ENCODE measurements around the gene PDE8A. TPM values are rescaled to one million over a fixed set of nuclear protein-coding genes. Genes with fewer than 3 reads are reported as not detected.
"Not testable (repeated sequence)": the region's sequence is repeated elsewhere in the genome, so short reads cannot be mapped to it uniquely, and the experiment has no call there.

PDE8A gene
- polyA plus RNA-seq, 1 donor: 25.4 TPM

DNA sequence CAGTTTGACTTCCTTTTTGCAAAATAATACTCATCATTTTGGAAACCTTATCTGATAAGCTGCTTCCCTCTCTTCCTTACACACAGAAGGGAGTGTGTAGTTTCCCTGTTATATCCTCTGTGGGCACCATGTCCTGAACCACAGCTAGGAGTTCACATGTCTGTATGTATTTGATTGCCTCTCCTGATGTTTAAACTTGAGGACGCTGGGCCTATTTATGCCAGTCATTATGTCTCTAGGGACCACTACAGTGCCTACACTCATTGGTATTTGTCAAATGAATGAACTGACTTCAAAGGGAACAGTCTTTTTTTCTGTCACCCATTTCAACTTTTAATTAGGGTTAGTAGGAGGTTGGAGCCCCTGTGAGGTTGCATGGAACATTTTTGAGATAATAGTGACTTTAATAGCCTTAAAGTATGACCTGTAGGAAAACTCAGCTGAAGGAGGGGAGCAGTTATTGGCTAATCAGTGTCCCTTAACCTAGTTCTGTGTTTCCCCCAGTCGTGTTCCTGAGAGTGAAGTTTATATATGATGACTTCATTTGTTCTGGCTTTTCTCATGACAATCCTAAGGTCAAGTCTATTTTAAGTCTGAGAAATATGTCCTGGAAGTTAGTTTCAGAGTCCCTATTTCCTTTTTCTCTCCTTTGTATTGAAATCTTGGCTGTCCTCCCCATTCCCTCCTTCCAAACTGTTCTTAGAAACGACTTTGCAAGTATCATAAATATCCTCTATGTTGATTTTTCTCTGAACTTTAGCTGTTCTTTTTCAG, 28.9 kb downstream of the PDE8A start:
- peak; percentile 67 for DNase-seq

DNA sequence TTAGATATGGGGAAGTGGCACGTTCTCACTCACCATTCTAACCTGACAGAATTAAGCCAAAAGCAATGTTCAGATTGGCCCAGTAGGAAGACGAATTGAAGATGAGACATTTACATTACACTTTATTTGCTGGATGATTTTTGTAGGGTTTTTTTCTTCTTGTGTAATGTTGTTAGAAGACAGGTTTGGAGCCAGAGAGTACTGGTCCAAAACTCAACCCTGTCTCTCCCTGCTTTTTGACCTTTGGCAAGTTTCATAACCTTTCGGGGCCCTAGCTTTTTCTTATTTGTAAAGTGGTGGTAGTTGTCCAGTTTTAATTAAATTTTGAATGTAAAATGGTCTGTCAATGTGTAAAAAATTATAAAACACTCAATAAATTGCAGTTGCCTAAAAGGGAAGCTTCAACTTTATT, 29.5 kb downstream of the PDE8A start:
- no peak for DNase-seq

DNA sequence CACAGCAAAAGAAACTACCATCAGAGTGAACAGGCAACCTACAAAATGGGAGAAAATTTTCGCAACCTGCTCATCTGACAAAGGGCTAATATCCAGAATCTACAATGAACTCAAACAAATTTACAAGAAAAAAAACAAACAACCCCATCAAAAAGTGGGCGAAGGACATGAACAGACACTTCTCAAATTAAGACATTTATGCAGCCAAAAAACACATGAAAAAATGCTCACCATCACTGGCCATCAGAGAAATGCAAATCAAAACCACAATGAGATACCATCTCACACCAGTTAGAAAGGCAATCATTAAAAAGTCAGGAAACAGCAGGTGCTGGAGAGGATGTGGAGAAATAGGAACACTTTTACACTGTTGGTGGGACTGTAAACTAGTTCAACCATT, 30.1 kb downstream of the PDE8A start:
- not testable (repeated sequence) for DNase-seq

DNA sequence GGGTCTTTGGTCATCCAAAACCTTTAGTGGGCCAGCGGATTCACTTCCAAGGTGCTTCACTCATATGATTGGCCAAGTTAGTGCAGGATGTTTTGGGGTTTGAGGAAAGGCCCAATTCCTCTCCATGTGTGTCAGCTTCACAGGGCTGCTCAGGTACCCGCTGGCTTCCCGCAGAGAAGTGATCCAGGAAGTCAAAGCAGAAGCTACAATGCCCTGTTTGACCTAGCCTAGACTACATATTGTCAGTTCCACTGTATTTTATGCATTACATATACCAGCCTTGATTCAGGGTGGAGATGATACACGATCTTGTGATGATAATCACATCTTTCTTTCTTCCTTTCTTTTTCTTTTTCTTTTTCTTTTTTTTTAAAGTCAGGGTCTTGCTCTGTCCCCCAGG, 32.1 kb downstream of the PDE8A start:
- no peak for DNase-seq

DNA sequence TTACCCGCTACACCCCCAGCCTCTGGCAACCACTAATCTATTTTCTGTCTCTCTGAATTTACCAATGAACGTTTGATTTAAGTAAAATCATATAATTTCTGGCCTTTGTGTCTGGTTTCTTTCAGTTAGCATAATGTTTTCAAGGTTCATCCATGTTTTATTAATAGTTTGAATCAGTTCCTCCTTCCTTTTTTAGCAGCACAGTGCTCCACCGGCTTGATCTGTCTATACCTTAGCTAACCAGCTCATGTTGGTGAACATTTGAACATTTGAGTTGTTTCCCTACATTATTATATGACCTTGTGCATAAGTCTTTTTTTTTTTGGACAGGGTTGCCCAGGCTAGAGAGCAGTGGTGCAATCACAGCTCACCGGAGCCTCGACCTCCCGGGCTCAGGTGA, 33.3 kb downstream of the PDE8A start:
- DNase-seq: no peak

DNA sequence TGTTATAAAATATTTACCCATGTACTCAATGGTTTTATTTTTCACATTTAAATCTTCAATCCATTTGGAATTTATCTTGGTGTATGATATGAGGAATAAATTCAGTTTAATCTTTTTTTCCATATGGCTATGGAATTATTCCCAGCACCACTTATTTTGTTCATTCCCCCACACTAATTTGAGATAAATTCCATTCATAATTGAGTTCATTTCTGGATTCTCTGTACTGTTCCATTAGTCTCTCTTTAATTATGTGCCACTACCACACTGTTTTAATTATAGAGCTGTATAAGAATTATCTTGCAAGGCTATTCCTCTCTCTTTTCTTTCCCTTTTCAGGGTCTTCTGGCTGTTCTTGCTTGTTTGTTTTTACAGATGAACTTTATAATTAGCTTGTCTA, 34.6 kb downstream of the PDE8A start:
- DNase-seq: no peak

DNA sequence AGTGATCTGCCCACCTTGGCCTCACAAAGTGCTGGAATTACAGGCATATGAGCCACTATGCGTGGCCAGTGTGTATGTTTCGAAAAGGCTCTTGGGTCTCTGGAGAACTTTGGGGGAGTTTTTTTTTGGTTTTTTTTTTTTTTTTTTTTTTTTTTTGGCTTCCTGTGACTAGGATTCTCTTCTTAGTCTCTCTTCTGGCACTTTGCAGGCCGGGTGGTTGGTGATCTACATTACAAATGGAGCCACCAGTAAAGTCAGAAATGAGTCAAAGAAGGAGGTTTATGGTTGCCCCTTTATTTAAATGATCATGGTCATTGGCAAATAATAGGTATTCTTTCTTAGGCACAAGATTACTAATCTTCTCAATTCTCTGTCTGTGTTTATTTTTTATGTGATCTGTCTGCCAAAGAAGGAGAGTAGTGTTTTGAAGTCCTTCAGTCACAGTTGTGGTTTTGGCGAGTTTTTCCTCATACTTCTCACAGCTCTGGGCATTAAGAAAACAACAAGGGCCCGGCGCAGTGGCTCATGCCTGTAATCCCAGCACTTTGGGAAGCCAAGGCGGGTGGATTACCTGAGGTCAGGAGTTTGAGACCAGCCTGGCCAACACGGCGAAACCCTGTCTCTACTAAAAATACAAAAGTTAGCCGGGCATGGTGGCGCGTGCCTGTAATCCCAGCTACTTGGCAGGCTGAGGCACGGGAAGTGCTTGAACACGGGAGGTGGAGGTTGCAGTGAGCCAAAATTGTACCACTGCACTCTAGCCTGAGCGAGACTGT, 38.3 kb downstream of the PDE8A start:
- no peak for DNase-seq

DNA sequence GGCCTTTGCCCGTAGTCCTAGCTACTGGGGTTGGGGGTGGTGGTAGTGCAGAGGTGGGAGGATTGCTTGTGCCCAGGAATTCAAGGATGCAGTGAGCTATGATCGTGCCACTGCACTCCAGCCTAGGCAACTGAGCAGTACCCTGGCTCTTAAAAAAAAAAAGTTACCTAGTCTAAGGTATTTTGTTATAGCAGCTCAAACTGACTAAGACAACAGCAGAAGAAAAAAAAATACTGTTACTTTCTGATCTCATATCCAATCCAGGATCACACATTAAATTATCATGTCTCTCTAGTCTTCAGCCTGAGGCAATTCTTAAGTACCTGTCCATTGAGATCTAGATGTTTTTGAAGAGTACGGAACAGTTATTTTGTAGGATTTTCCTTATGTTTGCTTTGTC, 39.8 kb downstream of the PDE8A start:
- no peak for DNase-seq

DNA sequence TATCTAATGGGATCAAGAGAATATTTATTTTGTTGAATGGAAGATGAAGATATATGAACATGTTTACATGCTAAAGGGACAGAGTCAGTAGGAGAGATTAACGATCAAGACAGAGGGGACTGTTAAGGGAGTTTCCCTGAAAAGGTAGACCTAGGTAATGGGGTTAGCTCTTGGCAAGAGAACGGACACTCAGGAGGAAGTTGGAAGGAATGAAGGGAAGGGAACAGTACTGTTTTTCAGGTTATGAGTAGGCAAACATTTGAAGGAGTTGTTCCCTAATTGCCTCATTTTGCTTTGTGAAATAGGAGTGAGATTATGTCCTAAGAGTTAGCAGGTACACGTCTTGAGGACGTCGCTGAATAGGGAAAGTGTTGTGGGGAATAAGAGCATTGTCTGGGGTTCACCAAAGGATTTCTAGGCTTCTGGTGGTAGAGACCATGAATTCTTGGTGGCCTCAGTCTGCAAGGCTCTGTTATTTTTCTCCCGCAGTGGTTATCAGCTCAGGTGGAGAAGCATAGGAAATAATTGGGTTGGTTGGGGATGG, 41.3 kb downstream of the PDE8A start:
- DNase-seq: no peak

DNA sequence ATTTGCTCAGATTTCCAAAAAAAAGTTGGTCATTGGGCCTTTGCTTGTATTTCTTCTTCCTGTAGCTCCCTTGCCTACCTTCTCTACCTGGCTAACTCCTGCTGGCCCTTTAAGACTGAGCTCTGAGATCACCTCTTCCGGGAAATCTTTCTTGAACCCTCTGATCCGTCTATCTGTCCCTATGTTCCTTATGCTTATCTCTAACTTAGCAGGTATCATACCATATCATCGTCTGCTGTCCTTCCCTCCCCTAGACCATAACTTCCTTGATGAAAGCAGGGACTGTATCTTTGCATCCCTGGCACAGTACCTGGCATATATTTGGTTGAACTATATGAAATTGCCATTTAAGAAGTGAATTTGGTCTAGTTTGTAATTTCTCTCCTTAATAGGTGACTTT, 42.3 kb downstream of the PDE8A start:
- DNase-seq: no peak

DNA sequence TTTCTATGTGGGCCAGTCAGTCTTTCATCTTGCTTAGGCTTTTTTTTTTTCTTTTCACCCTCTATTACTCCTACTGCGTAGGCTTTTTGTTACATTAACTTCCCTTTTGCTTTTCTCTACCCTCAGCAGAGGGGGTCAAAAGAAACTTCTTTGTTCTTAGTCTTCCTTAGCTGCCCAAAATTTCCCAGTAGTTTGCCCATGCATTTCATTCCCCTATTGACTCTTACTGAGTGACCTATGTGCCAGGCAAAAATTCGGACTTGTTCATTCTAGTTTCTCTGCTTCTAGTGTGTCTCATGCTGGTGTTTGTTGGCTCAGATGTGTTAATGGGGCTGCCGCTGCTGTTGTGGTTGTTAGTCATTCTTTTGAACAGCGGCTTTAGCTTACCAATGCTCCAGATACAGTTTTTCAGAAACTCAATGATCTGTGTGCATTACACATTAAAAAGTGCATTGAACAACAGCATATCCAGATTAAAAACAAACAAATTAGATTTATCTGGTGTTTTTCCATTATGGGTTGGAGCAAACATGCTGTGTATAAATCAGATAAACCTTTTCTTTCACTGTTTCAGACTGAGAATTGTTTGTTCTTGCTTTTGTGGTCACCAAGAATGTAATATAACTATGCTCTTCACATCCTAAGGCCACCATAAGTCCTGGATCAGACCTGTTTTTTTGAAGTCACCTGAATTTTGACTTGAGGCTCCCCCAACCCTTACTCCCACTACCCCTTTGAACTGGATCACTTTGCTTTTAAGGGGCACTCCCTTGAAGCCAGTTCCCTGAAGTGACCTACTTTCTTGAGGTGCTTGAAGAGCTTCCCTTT, 43.1 kb downstream of the PDE8A start:
- DNase-seq: no peak

DNA sequence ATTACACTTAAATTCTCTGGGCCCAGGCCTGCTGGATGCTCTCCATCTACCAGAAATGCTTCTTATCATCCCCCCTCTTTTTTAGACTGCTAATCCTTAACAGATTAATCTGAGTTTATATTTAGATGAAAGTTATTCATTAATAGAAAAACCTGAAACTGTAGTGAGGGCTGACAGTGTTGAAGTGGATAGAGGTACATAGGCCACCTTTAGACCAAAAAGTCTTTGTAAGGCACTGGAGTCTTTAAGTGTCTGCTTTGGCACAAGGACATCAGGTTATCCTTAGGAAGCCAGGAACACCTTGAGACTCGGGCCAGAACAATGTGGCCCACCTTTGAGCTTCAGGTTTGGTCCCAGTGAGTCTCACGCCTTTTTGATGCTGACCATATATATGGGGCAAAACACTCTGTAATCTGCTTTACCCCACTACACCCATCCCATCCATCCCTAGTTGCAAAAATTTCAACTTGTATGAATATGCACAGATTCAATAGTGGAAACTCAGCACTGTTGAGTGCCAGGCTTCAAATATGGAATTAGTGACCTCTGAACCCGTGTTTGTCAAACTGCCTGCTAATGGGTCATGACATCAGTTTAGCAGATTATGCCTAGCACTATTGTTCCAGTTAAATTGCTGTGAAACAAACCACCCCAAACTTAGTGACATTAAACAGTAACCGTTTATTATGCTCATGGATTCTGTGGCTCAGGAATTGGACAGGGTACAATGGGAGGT, 44.0 kb downstream of the PDE8A start:
- no peak for DNase-seq

DNA sequence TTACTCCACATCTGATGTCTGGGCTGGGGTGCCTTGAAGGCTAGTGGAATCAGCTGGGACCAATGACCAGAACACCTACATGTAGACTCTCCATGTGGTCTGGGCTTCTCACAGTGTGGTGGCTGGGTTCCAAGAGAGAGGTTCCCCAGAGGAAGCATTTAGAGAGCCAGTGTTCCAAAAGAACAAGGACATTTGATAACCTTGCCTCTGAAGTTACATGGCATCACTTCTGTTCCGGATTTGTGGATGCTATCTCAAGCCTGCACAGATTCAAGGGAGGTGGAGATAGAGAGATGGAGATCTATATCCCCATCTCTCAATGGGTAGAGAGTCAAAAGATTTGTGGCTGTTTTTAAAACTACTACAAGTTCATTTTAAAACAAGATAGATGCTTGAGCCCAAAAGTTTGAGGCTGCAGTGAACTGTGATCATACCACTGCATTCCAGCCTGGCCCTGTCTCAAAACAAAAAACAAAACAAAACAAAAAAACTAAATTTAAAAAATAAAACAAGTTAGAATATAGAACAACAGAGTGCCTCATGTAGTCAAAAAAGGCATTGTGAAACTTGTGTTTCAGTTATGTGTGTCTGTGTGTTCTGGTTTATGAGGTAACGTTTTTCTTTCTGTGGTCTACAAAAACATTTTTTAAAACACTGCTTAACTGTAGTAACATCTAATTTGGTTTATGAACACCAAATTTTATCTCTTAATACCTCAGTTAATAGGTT, 44.8 kb downstream of the PDE8A start:
- no peak for DNase-seq

DNA sequence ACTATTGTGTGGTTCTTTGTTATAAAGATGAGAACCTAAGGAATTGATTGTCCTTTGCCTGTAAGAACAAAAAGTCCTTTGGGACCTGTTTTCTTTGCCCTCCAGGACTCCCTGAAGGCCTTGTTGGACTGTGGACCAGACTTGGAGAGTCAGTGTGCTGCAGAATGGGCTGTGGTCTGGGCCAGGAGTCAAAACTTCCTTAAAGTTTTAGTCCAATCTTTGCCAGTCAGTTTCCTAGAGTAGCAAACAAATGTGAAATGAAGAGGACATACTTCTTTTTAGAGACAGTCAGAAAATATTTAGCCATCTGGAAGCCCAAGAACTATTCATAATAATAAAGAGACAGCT, 45.4 kb downstream of the PDE8A start:
- no peak for DNase-seq

DNA sequence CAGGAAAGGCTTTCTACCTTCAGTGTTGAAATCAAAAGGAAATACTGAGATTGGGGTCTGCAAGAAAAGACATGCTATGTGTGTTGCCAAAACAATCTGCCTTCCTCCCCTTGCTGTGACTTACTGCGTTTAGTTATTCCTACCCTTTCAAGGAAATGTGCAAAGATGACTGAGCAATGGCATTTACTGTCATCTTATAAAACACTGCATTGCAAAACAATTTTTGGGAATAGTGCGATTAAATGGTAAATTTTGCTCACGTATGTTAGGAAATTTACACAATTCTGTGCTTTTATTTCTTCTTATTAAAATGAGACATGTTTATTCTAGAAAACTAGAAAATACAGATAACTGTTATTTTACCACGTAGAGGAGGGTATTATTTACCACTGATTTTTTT, 45.8 kb downstream of the PDE8A start:
- DNase-seq: no peak

DNA sequence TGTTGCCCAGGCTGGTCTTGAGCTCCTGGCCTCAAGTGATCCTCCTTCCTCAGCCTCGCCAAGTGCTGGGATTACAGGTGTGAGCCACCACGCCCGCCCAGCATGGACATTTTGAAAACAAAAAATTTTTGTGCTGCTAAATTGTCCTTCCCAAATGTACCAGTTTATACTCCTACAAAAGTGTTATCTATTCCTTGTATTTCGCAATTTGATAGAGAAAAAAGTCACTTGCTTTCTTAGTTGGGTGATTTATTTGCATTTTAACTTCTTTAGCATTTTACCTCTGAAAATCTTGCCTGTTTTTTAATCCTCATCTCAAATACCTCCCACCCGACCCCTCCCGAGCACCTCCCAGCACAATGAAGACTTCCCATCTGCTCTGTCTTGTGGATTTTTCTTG, 46.8 kb downstream of the PDE8A start:
- DNase-seq: no peak

DNA sequence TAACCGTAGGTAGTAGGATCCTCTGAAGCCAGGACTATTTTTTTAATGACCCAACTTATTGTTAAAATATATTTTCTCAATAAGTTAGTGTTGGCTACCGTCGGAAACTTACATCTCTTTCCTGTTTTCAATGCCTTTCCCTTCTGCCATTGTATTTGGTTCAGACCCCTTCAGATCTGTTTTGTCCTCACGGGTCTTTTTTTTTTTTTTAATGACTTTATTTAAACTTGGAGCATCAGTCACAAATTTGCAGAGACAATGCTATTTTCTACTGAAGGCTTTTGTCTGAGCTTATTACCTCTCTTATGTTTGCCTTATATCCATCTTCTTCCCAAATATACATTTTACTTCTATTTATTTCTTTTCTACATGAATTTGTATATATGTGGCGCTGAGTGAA, 47.6 kb downstream of the PDE8A start:
- DNase-seq: no peak

DNA sequence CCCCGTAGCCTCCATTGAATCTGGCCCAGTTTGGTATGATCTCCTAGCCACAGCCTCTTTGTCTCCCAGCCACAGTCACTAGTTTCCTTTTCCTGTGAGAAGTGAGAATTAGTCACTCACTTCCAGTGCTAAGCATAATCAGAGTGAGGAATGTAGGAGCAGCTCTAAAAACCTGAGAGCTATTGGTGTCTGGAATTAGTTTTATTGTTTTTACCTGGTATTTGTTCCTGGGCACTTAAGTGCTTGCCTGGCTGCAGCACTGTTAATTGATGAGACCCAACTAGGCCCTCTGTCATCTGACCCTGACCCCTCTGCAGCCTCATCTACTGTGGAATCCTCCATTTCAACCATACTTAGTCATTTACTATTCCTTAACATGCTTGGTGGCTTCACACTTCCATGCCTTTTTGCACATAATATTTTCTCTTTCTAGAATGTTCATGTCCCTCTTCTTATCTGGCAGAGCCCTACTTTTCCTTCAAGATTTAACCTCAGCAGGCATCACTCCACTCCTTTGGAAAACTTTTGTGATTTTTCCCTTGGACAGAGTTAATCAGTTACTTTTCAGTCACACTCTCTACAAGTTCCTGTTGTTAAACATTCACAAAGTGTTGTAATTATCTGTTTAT, 48.8 kb downstream of the PDE8A start:
- no peak for DNase-seq

DNA sequence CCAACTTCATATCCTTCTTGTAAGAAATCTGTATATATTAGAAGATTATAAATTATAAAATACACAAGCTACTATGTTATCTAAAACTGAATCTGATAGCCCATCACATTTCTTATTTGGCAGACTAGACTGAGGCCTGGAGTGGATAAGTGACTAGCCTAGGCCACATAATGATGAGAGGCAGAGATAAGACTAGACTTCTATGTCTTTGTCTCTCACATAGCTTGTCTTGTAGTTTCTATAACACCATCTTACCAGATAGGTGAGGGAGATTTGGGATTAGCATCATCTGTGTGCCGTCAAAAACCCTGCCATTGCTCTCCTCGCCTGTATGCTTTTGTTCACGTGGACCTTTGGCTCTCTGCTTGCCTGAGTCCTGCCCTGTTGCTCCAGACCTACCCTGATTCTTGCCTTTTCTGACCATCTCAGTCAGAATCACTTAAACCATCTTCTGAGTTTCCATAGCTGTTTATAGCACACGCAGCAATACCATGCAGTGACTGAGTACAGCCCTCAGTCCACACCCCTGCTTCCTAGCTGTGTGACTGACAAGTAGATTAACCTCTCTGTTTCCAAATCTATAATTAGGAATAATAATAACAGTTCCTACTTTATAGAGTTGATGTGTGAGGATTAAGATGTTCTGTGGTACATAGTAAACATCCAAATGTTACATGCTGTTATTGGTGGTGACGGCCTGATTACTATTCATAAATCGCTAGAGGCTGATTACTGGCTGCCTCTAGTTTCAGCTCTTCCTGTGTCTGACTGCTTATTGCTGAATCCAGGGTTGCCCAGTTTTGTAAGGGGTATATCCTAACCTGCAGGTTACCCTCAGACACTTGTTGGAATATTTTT, 49.7 kb downstream of the PDE8A start:
- no peak for DNase-seq

DNA sequence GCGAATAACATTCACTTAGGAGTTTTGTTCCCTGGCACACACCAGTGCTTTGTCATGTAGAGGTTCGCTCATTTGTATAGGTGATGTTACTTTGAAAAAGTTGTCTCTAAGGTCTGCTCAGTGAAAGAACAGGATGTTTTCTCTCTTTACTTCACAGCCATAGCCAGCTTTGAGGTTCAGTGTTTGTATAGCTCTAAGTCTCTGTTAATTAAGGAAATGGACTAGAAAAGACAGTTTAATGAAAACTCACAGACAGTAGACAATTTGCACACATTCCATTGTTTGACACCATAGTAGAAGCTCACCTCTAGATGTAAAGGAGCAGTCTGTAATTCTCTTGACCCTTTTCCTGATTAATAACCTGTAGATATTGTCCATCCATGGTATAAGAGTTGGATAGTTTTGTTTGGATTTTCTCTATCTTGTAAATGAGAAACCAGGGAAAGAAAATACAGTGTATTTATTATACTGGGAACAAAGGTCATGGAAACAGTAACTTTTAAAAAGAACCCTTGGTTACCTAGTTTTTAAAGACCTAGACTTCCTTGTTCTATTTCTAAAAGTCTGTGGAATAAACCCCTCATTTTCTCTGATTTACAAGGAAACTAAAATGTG, 50.4 kb downstream of the PDE8A start:
- DNase-seq: no peak
